GM19351 (cell line): ENCODE results near the gene ZG16.
"Not testable (repeated sequence)": the region's sequence is repeated elsewhere in the genome, so short reads cannot be mapped to it uniquely, and the experiment has no call there.

ENCODE experiments used
- ATAC-seq: cut with Tn5 transposase; IDR thresholded peaks from one replicate; pipeline ENCODE4 v1.9.1; 2021; ENCODE audit warnings: mild to moderate bottlenecking, moderate library complexity; ENCODE audit not compliant: unreplicated experiment

Gene ZG16

DNA sequence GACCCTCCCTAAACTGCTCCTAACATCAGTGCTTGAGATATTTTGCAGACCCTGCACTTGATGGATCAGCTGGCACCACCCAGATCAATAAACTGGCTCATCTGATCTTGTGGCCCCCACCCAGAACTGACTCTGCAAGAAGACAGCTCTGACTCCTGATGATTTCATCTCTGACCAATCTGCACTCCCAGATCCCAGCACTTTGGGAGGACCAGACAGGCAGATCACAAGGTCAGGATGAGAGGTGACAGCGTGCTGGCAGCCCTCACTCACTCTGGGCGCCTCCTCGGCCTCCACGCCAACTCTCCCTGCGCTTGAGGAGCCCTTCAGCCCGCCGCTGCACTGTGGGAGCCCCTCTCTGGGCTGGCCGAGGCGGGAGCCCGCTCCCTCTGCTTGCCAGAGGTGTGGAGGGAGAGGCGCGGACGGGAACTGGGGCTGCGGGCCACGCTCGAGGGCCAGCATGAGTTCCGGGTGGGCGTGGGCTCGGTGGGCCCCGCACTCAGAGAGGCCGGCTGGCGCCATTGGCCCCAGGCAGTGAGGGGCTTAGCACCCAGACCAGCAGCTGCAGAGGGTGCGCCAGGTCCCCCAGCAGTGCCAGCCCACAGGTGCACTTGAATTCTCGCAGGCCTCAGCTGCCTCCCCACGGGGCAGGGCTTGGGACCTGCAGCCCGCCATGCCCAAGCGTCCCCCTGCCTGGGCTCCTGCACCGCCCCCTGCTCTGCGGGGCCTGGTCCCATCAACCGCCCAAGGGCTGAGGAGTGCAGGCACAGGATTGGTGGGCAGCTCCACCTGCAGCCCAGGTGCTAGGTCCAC is 29.9 kb upstream of the ZG16 start:
- no peak for ATAC-seq

DNA sequence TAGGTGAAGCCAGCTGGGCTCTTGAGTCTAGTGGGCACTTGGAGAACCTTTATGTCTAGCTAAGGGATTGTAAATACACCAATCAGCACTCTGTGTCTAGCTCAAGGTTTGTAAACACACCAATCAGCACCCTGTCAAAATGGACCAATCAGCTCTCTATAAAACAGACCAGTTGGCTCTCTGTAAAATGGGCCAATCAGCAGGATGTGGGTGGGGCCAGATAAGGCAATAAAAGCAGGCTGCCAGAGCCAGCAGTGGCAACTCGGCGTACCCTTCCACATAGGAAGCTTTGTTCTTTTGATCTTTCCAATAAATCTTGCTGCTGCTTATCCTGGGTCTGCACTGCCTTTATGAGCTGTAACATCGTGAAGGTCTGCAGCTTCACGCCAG is 29.3 kb upstream of the ZG16 start:
- not testable (repeated sequence) for ATAC-seq

DNA sequence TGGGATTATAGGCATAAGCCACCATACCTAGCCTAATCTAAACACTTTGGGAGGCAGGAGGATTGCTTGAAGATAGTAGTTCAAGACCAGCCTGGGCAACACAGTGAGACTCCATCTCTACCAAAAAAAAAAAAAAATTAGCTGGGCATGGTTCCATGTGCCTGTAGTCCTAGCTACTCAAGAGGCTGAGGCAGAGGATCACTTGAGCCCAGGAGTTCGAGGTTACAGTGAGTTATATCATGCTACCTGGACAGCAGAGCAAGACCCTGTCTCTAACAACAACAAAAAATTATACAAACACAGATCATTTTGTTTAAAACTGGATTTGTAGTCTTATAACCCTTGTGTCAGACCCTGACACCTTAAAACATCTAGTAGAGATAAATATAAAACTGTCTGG is 24.5 kb upstream of the ZG16 start:
- no peak for ATAC-seq

DNA sequence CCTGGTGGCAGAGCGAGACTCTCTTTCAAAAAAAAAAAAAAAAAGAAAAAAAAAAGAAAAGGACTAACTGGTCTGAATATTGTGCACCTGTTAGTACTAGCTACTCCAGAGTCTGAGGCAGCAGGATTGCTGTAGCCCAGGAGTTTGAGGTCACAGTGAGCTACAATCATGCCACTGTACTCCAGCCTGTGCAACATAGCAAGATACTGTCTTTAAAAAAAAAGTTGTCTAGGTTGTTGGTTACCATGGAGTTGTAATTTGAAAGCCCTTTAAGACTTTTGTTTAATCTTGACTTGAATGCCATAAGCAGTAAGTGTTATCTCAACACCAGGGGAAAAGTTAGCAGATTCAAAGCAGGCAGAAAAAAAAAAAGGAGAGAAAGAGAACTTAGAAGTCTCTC is 21.4 kb upstream of the ZG16 start:
- no peak for ATAC-seq

DNA sequence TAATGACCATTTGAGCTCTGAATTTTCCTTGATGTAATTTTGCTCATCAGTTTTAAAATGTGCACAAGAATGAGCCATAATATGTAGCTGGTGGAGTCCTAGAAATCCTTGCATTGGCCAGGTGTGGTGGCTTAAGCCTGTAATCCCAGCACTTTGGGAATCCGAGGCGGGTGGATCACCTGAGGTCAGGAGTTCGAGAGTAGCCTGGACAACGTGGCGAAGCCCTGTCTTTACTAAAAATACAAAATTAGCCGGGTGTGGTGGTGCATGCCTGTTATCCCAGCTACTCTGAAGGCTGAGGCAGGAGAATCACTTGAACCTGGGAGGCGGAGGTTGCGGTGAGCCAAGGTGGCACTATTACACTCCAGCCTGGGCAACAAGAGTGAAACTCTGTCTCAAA is 21.0 kb upstream of the ZG16 start:
- ATAC-seq, result not testable (repeated sequence)

DNA sequence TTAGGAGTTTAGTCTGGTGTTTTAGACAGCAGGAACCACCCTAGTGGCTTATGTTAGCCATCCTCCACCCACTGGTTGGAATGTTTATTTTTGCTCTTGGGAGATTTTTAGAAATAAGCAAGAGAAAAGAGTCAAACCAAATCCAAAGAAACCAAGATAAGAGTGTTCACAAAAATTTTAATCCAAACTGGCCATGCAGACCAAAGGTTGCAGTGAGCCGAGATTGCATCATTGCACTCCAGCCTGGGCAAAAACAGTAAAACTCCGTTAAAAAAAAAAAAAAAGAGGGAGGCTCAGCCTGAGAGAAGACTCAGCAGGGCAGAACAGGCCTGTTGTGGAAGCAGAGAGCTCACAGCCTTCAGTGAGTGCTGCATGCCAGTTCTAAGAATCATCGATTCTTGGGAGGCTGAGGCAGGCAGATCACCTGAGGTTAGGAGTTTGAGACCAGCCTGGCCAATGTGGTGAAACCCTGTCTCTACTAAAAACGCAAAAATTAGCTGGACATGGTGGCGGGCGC is 20.0 kb upstream of the ZG16 start:
- no peak for ATAC-seq

DNA sequence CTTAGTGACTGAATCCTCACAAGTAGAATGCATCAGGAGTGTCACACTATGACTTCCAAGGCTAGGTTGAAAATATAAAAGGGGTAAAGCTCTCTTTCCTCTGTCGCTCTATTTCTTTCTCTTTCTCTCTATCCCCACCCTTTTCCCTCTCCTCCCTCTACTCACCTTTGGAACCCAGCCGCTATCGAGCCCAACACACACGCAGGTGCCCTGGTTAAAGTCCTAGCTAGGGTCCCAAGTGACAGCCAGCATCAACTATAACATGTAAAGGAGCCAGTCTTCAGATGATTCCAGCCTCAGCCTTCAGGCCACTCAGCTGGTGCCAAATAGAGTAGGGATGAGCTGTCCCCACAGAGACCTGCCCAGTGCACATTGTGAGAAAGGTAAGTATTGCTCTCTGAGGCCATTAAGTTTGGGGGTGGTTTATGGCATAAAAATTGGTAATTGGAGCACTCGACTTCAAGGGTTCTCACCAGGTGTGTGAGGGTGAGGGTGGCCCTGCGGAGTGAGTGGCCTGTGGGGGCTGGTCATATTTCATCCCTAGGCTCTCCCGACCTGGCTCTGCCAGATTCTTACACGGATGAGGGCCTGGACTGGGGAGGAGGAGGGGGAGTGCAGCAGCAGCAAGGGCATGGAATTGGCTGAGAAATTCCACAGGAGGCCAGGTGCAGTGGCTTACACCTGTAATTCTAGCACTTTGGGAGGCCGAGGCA is 17.3 kb upstream of the ZG16 start:
- ATAC-seq, result no peak

DNA sequence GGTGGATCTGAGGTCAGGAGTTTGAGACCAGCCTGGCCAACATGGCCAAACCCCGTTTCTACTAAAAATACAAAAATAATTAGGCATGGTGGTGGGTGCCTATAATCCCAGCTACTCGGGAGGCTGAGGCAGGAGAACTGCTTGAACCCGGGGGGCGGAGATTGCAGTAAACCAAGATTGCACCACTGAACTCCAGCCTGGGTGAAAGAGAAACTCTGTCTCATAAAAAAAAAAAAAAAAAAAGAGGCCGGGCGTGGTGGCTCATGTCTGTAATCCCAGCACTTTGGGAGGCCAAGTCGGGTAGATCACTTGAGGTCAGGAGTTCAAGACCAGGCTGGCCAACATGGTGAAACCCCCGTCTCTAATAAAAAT is 16.8 kb upstream of the ZG16 start:
- ATAC-seq, result not testable (repeated sequence)

DNA sequence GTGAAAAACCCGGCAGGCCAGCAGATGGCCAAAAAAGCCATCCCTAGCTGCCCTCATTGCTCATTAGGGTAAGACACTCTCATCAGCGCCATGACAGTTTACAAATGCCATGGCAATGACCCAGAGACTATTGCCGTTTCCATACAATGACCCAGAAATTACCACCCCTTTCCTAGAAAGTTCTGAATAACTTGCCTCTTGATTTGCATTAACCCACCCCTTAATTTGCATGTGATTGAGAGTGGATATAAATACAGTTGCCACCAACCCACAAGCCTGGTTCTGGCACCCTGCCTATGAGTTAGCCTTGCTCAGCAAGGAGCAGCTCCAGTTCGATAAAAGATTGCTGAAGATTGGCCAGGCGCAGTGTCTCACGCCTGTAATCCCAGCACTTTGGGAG is 16.2 kb upstream of the ZG16 start:
- ATAC-seq, result no peak

DNA sequence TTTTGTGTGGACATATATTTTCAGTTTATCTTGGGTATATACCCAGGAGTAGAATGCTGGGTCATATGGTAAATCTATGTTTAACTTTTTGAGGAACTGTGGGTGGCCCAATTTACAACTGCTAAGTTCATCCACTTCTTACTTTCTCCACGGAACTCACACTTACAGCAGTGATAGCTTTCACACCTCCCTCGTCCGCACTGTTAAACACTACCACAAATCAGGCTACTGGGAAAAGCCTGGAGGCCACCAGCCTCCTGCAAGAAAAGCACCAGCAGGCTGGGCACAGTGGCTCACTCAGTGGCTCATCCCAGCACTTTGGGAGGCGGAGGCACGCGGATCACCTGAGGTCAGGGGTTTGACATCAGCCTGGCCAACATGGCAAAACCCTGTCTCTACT is 14.7 kb upstream of the ZG16 start:
- no peak for ATAC-seq

DNA sequence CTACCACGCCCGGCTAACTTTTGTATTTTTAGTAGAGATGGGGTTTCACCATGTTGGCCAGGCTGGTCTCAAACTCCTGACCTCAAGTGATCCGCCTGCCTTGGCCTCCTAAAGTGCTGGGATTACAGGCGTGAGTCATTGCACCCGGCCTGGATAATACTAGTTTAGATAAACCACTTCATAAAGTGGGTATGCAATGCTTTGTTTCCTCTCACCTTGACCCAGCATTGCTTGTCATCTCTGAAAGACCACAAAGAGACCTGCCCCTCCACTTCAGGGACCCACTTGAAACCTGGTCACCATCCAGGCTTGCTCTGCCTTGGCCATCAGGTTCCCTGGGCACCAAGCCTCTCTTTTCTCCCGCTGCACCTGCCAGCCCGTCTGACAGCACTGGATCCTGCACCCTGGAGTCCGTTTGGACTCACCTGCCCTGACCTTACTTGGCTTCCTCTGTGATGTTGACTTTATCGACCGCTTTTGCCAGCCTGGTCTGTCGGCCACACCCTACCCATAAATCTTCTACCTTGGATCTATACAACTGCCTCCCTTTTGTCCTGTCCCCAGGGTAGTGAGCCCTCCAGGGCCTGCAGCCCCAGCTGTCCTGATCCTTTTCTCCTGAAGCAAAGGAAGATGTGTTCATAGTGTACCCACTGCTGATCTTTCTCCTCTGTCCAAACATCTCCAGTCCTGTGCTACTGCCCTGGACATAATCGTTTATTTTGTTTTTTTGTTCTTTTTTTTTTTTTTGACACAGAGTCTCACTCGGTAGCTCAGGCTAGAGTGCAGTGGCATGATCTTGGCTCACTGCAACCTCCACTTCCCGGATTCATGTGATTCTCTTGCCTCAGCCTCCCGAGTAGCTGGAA is 12.7 kb upstream of the ZG16 start:
- ATAC-seq, result no peak

DNA sequence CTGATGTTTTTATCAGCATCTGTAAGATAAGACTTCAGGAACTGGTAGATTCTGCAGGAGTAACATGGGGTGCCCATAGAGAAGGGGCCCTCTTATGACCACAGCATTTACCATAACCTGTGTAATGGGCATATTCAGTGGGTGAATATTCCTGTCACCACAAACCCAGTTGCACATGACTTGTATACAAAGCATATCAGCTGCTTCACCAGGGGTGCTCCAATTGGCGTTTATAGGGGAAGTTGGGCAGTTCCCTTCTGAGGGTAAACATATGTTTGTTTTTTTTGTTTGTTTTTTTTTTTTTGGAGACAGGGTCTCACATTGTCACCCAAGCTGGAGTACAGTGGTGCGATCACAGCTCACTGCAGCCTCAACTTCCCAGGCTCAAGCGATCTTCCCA is 11.5 kb upstream of the ZG16 start:
- ATAC-seq, result no peak

DNA sequence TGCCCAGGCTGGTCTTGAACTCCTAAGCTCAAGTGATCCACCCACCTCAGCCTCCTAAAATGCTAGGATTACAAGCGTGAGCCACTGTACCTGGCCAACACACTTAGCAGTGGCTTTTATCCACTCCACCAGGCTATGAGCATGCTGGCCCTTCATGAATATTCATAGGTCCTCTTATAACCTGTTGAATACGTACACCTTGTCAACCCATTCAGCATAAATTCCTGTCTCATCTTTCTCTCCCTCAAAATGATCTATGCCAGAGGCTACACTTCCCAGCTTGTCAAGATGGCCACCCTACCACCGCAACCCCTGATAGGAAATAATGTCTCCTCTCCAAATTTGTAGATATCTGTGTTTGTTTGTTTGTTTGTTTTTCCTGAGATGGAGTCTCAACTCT is 11.0 kb upstream of the ZG16 start:
- ATAC-seq, result no peak

DNA sequence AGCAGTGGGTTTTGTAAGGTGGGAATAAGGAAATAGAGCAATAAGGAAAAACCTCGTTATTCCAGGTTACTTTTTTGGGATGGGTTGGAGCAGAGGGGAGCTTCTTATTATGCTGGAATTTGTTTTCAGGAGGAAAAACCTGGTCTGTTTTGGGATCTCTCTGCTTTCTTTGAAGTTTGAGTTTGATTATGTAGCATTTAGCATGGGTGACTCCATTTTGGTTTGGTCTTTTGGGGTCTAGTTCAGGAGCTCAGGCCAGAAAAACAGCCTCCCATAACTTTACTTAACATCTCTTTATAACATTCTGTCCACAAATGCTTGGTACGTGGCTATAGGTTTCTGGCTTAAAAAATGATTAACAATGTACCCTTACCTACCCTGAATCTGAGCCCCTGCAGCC is 8.5 kb upstream of the ZG16 start:
- no peak for ATAC-seq

DNA sequence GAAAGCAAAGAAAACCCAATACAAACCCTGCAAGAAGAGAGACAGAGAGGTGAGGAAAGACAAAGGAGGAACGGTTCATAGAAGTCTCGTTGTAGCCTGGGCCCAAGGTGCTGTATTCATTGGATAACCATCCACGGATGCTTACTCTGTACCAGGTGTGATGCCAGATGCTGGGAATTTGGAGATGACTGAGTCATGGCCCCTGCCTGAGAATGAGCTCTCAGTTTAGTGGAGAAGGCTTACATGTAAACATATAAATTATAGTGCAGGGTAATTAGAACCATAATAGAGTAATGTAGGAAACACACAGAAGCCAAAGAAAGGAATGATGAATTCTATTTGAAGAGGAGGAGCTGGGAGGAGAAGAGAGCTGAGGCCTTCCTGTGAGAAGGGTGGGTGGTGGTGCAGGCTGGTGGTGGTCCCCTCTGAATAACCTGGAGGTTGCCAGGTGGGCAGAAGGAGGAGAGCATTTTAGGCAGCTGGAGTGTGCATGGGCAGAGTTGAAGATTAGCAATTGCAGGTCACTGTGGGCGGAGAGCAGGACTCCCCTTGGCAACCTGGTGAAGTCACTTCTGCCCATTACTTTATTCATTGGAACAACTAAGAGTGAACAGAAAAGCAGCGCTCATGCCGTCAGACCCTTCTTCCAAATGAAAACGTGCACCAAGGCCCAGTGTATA is 7.7 kb upstream of the ZG16 start:
- ATAC-seq, result no peak

DNA sequence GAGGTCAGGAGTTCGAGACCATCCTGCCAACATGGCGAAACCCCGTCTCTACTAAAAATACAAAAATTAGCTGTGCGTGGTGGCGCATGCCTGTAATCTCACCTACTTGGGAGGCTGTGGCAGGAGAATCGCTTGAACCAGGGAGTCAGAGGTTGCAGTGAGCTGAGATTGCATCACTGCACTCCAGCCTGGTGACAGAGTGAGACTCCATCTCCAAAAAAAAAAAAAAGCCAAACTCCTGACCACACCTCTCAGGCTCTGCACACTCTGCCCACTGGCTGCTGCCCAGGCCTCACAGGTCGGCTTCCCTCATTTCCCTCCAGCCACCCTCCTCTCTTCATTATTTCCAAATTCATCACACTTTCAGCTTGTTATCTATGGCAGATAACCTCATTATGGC is 5.7 kb upstream of the ZG16 start:
- not testable (repeated sequence) for ATAC-seq

DNA sequence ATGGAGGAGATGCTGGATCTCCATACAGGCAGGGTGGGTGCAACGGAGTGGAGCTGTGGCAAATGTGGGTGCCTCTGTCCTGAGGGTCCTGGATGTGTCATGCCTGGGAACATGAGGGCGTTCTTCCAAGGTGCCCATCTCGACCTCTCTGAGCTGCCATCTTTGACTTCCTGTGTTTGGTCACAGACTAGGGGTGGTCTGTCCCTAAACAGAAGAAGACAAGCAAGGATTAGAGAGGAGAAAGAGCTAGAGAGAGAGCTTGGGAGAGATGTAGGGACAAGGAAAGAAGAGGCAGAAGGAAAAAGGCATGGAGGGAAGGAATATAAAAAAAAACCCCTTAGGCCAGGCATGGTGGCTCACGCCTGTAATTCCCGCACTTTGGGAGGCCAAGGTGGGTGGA is 3.3 kb upstream of the ZG16 start:
- no peak for ATAC-seq

DNA sequence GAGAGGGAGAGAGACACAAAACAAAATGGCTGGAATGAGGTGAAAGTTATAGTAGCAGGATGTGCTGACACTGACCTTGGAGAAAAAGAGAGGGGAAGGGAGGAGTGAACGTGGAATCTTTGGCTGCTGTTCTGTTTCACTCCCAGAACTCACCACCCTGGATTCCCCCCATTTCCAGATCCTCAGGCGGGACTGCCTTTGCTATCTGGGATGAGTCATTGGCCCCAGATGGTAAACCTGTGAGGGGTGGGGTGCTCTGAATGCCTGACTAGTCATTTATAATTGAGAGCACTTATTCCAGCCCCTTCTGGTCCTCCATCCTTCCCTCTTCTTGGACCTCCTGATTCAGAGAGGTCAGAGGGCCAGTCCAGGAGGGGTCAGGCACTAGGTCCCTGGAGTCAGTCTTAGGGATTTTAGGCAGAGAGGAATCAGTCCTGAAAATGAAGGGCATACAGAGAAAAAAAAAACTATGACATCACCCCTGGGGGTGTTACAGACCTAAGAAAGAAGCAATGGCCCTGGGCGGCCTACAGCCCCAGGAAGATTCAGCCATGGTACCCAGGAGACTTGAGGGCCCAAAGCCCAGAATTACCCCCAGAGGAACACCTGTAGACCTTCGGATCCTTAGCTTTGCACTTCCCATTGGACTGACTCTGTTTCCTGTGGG is 2.2 kb upstream of the ZG16 start:
- ATAC-seq, result no peak

DNA sequence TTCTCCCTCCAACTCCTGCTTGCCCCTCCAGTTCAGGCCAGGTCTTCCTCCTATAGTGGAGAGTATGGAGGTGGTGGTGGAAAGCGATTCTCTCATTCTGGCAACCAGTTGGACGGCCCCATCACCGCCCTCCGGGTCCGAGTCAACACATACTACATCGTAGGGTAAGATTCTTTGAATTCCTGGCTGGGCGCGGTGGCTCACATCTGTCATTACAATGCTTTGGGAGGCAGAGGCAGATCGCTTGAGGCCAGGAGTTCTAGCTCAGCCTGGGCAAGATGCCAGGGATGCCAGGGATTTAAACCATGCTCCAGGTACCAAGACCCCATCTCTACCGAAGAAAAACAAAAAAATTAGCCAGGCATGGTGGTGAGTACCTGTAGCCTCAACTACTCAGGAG is 1.4 kb downstream of the ZG16 start:
- ATAC-seq, result no peak
